ENCODE results near the gene ARSB. TPM values are rescaled to one million over a fixed set of nuclear protein-coding genes. Genes with fewer than 3 reads are reported as not detected.
"Not testable (repeated sequence)": the region's sequence is repeated elsewhere in the genome, so short reads cannot be mapped to it uniquely, and the experiment has no call there.

The ARSB gene
- total and polyA plus RNA-seq, 2 donors from 2014 or later: 8.3 to 16.4 TPM

DNA sequence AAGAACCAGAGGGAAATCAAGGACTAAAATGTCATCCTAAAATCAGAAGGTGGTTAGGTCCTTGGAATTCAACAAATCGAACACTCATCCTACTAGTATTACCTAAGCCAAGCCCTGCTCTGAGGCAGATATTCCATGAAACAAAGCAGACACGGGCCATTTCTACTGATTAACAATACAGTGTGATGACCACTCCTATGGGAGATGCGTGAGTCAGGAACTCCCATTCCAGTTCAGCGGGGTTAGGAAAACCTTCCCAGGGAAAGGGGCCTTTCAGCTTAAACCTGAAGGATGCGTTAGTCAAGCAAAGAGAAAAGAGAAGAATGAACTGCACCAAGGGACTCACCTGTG lies 218.7 kb downstream of the ARSB start:
- H3K9me3 ChIP-seq (ENCODE audit: control insufficient read depth in 2 of 3, insufficient read depth in 1 of 3, low read length in 3 of 3): no peaks in the 10 kb centered on the region
- TF ChIP-seq, protein P1, sequence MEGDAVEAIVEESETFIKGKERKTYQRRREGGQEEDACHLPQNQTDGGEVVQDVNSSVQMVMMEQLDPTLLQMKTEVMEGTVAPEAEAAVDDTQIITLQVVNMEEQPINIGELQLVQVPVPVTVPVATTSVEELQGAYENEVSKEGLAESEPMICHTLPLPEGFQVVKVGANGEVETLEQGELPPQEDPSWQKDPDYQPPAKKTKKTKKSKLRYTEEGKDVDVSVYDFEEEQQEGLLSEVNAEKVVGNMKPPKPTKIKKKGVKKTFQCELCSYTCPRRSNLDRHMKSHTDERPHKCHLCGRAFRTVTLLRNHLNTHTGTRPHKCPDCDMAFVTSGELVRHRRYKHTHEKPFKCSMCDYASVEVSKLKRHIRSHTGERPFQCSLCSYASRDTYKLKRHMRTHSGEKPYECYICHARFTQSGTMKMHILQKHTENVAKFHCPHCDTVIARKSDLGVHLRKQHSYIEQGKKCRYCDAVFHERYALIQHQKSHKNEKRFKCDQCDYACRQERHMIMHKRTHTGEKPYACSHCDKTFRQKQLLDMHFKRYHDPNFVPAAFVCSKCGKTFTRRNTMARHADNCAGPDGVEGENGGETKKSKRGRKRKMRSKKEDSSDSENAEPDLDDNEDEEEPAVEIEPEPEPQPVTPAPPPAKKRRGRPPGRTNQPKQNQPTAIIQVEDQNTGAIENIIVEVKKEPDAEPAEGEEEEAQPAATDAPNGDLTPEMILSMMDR (IDR thresholded peaks at IDR 0.05; ENCODE audit: borderline replicate concordance, extremely low read depth, insufficient read depth): no peak
- DNase-seq (no peak), FAIRE-seq (no peak)
- no peaks in the 10 kb centered on the region for H3K27me3 ChIP-seq (ENCODE audit: control insufficient read depth, insufficient read depth, low read length)
- H3K9ac ChIP-seq (ENCODE audit: low read length in 3 of 3): no peak overlapping the region
- no peak overlapping the region for H3K27ac ChIP-seq (ENCODE audit: low read depth in 2 of 2, low read length in 2 of 2)
- no peaks in the 10 kb centered on the region for H3K36me3 ChIP-seq (ENCODE audit: control insufficient read depth in 2 of 3, insufficient read depth in 3 of 3, low read length in 3 of 3)
- no peak overlapping the region for H3K4me3 ChIP-seq (ENCODE audit: low read length in 3 of 3)
- no peaks in the 10 kb centered on the region for H3K4me1 ChIP-seq (ENCODE audit: control insufficient read depth in 2 of 3, insufficient read depth in 2 of 3, low read depth in 1 of 3, low read length in 3 of 3)
- intact Hi-C loops (cut with DNase I): no loop called here

DNA sequence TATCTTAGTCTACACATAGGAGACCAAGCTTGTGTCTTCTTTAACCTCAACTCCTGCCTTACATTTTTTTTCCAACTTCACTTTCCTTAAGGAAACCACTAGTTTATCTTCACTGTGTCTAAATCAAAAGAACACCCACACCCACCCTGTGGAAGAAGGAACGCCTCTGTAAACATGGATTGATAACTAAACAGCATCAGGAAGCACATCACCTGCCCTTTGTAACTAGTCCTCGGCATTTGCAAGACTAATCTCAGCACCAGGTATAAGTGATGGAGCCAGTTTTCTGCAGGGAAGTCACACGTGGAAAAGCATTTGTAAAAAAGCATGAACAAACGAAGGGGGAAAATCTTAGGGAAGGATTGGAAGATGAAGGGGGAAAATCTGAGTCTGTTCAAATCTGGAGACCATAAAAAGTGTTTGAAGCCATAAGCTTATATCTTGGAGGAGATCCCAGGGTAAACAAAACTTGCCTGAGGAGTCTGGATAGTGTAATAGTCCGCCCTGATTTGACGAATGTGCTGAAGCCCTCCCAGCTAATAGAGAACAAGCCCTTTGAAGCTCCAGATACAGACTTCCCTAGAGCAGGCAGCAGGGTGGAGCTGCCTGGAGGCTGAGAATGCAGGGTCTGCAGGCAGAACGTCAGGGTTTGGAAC lies 219.2 kb downstream of the ARSB start:
- intact Hi-C loops (cut with DNase I): no loop called here
- Histone ChIP-seq H3K4me1 (ENCODE audit: control insufficient read depth in 2 of 3, insufficient read depth in 2 of 3, low read depth in 1 of 3, low read length in 3 of 3) (no peaks in the 10 kb centered on the region), H3K36me3 (ENCODE audit: control insufficient read depth in 2 of 3, insufficient read depth in 3 of 3, low read length in 3 of 3) (no peaks in the 10 kb centered on the region), H3K4me3 (ENCODE audit: low read length in 3 of 3) (no peak overlapping the region), H3K27me3 (ENCODE audit: control insufficient read depth, insufficient read depth, low read length) (no peaks in the 10 kb centered on the region), H3K9ac (ENCODE audit: low read length in 3 of 3) (no peak overlapping the region), H3K27ac (ENCODE audit: low read depth in 2 of 2, low read length in 2 of 2) (no peak overlapping the region), H3K9me3 (ENCODE audit: control insufficient read depth in 2 of 3, insufficient read depth in 1 of 3, low read length in 3 of 3) (no peaks in the 10 kb centered on the region)
- FAIRE-seq: no peak
- TF ChIP-seq, protein P1 (IDR thresholded peaks at IDR 0.05; ENCODE audit: borderline replicate concordance, extremely low read depth, insufficient read depth): no peak
- DNase-seq: no peak

DNA sequence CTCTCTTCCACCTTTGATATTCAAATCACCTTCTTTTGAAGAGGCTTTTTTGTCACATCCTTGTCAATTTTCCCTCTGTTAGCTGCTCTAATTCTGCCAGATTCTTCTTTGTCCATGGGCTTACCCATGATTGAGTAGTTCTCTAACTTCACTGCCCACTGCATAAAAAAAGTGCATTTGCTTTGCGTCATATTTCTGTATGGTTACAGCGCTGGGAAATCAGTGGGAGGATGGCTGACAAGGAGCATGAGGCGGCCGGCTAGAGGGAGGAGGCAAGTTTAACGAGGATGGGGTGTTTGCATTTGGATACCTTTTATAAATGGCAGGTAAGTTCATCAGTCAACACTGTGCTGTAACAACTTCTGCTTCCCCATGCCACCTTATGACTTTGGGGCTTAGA lies 220.0 kb downstream of the ARSB start:
- Histone ChIP-seq H3K9me3 (ENCODE audit: control insufficient read depth in 2 of 3, insufficient read depth in 1 of 3, low read length in 3 of 3) (no peaks in the 10 kb centered on the region), H3K27ac (ENCODE audit: low read depth in 2 of 2, low read length in 2 of 2) (no peak overlapping the region), H3K27me3 (ENCODE audit: control insufficient read depth, insufficient read depth, low read length) (no peaks in the 10 kb centered on the region), H3K4me1 (ENCODE audit: control insufficient read depth in 2 of 3, insufficient read depth in 2 of 3, low read depth in 1 of 3, low read length in 3 of 3) (no peaks in the 10 kb centered on the region), H3K36me3 (ENCODE audit: control insufficient read depth in 2 of 3, insufficient read depth in 3 of 3, low read length in 3 of 3) (no peaks in the 10 kb centered on the region), H3K4me3 (ENCODE audit: low read length in 3 of 3) (no peak overlapping the region), H3K9ac (ENCODE audit: low read length in 3 of 3) (no peak overlapping the region)
- TF ChIP-seq, protein P1 (IDR thresholded peaks at IDR 0.05; ENCODE audit: borderline replicate concordance, extremely low read depth, insufficient read depth): no peak
- FAIRE-seq (no peak), DNase-seq (no peak)
- intact Hi-C loops (cut with DNase I): no loop called here

DNA sequence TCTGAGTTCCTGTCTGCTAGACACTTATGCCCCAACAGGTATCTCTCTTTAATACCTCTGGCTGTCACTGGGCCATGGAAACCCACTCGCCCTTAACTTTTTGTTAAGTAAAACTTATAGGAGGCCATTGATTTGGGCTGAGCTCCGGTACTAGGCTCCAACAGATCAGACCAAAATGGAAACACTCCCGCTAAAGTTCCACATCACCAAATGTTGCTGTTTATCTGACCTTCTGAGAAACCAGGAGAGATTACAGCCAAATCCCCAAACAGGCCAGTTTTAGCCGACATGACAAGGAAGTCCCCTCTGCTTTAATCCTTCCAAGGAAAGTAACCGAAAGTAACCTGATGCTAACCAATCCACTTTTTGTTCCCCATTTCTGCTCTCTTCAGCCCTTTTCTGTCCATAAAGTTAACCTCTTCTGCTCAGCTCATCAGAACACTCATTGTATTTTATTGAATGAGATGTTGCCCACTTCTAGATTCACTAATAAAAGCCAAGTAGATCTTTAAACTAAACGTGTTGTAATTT lies 221.4 kb downstream of the ARSB start:
- TF ChIP-seq, protein P1 (IDR thresholded peaks at IDR 0.05; ENCODE audit: borderline replicate concordance, extremely low read depth, insufficient read depth): no peak
- FAIRE-seq (no peak), DNase-seq (no peak)
- no peaks in the 10 kb centered on the region for H3K9me3 ChIP-seq (ENCODE audit: control insufficient read depth in 2 of 3, insufficient read depth in 1 of 3, low read length in 3 of 3)
- no peaks in the 10 kb centered on the region for H3K4me1 ChIP-seq (ENCODE audit: control insufficient read depth in 2 of 3, insufficient read depth in 2 of 3, low read depth in 1 of 3, low read length in 3 of 3)
- no peak overlapping the region for H3K9ac ChIP-seq (ENCODE audit: low read length in 3 of 3)
- no peak overlapping the region for H3K4me3 ChIP-seq (ENCODE audit: low read length in 3 of 3)
- no peaks in the 10 kb centered on the region for H3K36me3 ChIP-seq (ENCODE audit: control insufficient read depth in 2 of 3, insufficient read depth in 3 of 3, low read length in 3 of 3)
- H3K27me3 ChIP-seq (ENCODE audit: control insufficient read depth, insufficient read depth, low read length): no peaks in the 10 kb centered on the region
- intact Hi-C loops (cut with DNase I): no loop called here
- no peak overlapping the region for H3K27ac ChIP-seq (ENCODE audit: low read depth in 2 of 2, low read length in 2 of 2)

DNA sequence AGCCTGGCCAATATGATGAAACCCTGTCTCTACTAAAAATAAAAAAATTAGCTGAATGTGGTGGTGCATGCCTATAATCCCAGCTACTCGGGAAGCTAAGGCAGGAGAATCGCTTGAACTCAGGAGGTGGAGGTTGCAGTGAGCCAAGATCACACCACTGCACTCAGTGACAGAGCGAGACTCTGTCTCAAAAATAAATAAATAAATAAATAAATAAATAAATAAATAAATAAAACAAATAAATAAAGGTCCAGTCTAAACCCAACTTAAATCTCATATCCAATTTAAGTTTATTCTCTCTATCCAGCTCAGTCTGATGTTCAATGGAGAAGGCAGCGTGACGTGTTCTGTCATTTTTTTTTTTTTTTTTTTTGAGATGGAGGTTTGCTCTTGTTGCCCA lies 222.4 kb downstream of the ARSB start:
- H3K4me1 ChIP-seq (ENCODE audit: control insufficient read depth in 2 of 3, insufficient read depth in 2 of 3, low read depth in 1 of 3, low read length in 3 of 3); intact Hi-C loops (cut with DNase I); DNase-seq; H3K9ac ChIP-seq (ENCODE audit: low read length in 3 of 3); H3K27me3 ChIP-seq (ENCODE audit: control insufficient read depth, insufficient read depth, low read length); H3K9me3 ChIP-seq (ENCODE audit: control insufficient read depth in 2 of 3, insufficient read depth in 1 of 3, low read length in 3 of 3); FAIRE-seq; H3K36me3 ChIP-seq (ENCODE audit: control insufficient read depth in 2 of 3, insufficient read depth in 3 of 3, low read length in 3 of 3); H3K4me3 ChIP-seq (ENCODE audit: low read length in 3 of 3); H3K27ac ChIP-seq (ENCODE audit: low read depth in 2 of 2, low read length in 2 of 2): not testable (repeated sequence)

Measured in kidney (tissue), 14 donors.